NCI-H524 treated with DMSO at 0.1 percent for 48 hours (cell line): ENCODE measurements around the gene MCHR1.
"Not testable (repeated sequence)": the region's sequence is repeated elsewhere in the genome, so short reads cannot be mapped to it uniquely, and the experiment has no call there.

Experiments
- DNase-seq: peaks from one replicate; lab custom pipeline; 2025; lab: John Stamatoyannopoulos, UW

Gene MCHR1

DNA sequence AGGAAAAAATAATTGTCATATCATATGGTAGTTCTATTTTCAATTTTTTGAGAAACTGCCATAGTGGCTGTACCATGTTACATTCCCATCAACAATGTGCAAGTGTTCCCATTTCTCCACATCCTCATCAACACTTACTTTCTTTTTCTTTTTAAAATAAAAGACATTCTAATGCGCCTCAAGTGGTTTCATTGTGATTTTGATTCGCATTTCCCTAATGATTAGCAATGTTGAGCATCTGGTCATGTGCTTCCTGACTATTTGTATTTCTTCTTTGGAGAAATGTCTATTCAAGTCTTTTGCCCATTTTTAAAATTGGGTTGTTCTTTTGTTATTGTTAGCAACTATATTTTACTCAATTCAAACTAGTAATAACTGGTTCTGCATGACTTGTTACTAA, 8.4 kb downstream of the MCHR1 start:
- DNase-seq = no peak

DNA sequence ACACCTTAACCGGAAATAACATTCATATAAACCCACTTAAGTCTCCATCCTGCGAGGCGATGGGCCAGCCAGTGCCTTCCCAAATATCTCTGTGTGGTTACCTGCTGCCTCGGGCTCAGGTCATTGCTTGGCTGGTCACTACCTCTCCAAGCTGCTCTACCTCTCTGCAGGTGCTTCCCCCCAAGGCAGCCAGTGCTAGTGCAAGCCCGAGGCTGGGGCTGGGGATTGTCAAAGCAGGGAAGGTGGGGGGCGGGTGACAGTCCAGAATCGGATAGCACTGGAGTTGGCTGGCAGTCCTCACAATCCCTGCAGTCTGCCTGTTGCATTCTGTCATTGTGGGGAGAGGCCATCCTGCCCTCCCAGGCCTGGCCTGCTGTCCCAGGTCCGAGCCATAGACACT, 11.1 kb downstream of the MCHR1 start:
- no peak for DNase-seq

- no peak for DNase-seq
These were observed 12.2 kb downstream of the MCHR1 start for GRCh38 chr22:40691532-40691931.

DNA sequence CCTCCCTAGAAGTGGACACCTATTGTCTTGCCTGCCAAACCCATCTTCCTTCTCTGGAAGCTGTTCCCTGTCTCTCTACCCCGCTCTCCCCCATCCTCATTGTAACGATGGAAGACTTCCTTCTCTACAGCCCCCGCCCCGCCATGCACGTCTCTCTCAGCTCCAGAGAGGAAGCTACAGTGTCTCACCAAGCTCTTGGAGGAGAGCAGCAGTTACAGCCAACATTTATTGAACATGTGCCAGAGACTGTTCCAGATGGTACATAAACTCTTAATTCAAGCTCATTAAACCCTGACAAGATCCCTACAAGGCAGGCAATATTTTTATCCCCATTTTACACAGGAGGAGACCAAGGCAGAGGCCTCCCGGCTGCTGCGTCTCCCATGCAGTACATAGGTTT, 15.1 kb downstream of the MCHR1 start:
- DNase-seq = peak; percentile 28

DNA sequence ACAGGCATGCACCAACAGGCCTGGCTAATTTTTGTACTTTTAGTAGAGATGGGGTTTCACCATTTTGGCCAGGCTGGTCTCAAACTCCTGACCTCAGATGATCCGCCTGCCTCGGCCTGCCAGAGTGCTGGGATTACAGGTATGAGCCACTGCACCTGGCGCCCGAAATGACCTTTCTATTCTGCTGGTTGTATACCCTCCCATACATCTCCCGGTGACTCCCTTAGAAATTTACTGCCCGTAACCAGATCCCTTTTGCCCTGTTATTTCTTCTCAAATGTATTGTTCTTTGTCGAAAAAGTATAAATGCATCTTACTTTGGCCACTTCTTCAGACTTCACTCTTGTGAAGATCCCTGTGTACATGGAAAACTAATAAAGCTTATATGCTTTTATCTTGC, 22.0 kb downstream of the MCHR1 start:
- no peak for DNase-seq

- peak; percentile 86 for DNase-seq
These were observed 23.9 kb downstream of the MCHR1 start for GRCh38 chr22:40703174-40703573.

- peak; percentile 33 for DNase-seq
These were observed 24.5 kb downstream of the MCHR1 start for GRCh38 chr22:40703736-40704135.

DNA sequence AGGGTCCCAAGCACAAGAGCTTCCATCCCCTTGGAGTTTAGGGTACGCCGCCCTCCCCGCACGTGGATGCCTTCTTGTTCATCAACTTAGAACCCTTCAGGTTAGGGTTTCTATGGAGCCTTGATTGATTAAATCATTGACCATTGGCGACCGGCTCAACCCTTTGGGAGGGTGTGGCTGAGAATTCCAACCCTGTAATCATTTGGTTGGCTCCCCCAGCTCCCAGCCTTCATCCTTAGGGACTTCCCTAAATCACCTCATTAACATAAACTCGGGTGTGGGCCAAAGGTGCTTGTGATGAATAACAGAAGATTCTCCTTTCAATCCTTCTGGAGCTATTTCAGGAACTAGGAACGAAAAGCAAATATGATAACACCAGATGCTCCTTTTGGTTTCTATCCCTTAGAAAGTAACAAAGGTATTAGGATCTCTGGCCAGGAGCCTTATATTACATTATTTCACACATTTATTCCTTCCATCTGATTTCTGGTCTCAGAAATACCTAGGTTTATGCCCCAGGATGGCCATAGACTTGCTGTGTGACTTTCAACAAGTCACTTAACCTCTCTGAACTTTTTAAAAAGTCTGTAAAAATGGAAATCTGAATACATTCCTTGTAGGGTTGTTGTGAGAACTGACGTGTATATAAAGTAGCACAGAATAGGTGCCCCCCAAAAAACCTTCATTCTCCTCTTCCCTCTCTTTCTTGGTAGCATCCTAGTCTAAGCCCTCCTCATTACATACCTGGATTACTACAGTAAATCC, 26.8 kb downstream of the MCHR1 start:
- DNase-seq = no peak

GRCh38 chr22:40707154-40707553, 27.9 kb downstream of the MCHR1 start:
- no peak for DNase-seq

DNA sequence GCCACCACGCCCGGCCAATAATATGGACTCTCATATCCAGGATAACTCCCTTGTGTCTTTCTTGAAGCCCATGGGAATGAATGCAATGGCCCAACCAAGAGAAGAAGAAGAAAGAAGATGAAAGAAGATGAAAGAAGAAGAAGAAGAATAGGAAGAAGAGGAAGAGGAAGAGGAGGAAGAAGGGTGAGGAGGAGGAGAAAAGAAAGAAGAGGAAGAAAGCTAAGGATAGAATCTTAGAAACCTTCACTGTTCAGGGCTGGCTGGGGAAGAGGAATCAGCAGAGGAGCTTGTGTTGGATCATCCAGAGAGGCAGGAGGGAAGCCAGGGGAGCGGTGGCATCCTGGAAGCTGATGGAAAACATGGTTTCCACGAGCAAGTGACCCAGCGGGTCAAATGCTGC, 28.9 kb downstream of the MCHR1 start:
- DNase-seq = no peak

GRCh38 chr22:40709752-40710413, 30.6 kb downstream of the MCHR1 start:
- DNase-seq = no peak

DNA sequence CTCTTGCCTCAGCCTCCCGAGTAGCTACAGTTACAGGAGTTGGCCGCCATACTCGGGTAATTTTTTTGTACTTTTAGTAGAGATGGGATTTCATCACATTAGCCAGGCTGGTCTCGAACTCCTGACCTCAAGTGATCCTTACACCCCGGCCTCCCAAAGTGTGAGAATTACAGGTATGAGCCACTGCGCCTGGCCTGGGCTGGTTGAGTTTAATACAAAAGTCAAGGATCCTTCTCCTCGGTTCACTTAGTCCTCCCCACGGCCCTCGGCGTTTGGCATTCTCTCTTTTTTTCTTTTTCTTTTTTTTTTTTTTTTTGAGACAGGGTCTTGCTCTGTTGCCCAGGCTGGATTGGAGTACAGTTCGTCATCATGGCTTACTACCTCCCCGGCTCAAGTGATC, 33.0 kb downstream of the MCHR1 start:
- DNase-seq = no peak

GRCh38 chr22:40714499-40715337, 35.4 kb downstream of the MCHR1 start:
- peak; percentile 19 for DNase-seq

GRCh38 chr22:40716116-40716515, 36.8 kb downstream of the MCHR1 start:
- DNase-seq = no peak

DNA sequence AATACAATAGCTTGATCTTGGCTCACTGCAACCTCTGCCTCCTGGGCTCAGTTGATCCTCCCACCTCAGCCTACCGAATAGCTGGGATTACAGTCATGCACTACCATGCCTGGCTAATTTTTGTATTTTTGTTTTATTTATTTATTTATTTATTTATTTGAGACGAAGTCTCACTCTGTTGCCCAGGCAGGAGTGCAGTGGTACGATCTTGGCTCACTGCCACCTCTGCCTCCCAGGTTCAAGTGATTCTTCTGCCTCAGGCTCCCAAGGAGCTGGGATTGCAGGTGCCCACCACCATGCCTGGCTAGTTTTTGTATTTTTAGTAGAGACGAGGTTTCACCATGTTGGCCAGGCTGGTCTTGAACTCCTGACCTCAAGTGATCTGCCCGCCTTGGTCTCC, 38.4 kb downstream of the MCHR1 start:
- not testable (repeated sequence) for DNase-seq

GRCh38 chr22:40718250-40719204, 39.2 kb downstream of the MCHR1 start:
- no peak for DNase-seq

GRCh38 chr22:40719599-40719998, 40.3 kb downstream of the MCHR1 start:
- DNase-seq = no peak

- not testable (repeated sequence) for DNase-seq
These were observed 40.9 kb downstream of the MCHR1 start for GRCh38 chr22:40720156-40720537.

- no peak for DNase-seq
These were observed 41.4 kb downstream of the MCHR1 start for GRCh38 chr22:40720538-40721256.

GRCh38 chr22:40721266-40721665, 42.0 kb downstream of the MCHR1 start:
- DNase-seq = no peak

DNA sequence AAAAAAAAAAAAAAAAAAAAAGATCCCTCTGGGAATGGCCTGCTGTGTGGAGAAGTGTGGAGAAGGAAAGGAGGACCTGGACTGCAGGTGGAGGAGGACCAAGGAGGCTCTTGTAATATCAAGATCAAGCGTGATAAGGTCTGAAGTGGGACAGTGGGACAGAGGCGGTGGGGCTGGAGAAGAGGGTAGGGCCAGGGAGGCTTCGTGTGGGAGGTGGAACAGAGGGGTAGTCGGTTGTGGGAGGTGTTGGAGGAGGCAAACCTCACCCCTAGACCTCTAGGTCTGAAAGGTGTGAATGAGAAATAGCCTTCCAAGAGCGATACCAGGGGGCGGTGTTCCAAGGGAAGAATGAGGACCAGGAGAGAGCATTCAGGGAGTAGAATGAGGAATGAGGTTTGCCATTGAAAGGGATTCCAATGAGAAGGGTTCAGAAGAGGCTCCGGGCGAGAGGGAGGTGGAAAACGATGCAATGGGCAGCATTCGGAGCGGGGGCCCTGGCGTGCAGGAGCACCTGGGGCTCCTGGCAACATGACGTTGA, 44.2 kb downstream of the MCHR1 start:
- no peak for DNase-seq
